Mesendoderm (in vitro differentiated cells): ENCODE measurements around the gene THAP8.

ENCODE experiments used
- DNase-seq: peaks from one replicate; pipeline ENCODE4 v3.0.0; 2013
- H2AK5ac ChIP-seq: 2 replicates; pipeline ENCODE4 v1.6.1; 2013; ENCODE audit warnings: low read length, inconsistent platforms
- H2BK120ac ChIP-seq: 2 replicates; pipeline ENCODE4 v1.6.1; 2013; ENCODE audit warnings: low read depth, mild to moderate bottlenecking, low read length, moderate library complexity, mixed read lengths
- H2BK15ac ChIP-seq: replicated peaks from 2 replicates; pipeline ENCODE4 v1.6.1; 2013; ENCODE audit warnings: low read depth, mild to moderate bottlenecking, moderate library complexity
- H2BK5ac ChIP-seq: 2 replicates; pipeline ENCODE4 v1.6.1; 2013; ENCODE audit warnings: low read length, inconsistent platforms
- H3K18ac ChIP-seq: 2 replicates; pipeline ENCODE4 v1.6.1; 2013; ENCODE audit warnings: mild to moderate bottlenecking, low read length, mixed read lengths
- H3K23ac ChIP-seq: one replicate; pipeline ENCODE4 v1.6.1; 2013; ENCODE audit warnings: low read length
- H3K27ac ChIP-seq: 2 replicates; pipeline ENCODE4 v1.5.1; 2013; ENCODE audit warnings: low read depth, mild to moderate bottlenecking, inconsistent platforms, low read length, moderate library complexity
- H3K27me3 ChIP-seq: 2 replicates; pipeline ENCODE4 v1.6.1; 2013; ENCODE audit warnings: low read length, control low read depth, mild to moderate bottlenecking, inconsistent platforms; ENCODE audit not compliant: insufficient read depth, poor library complexity
- H3K36me3 ChIP-seq: 2 replicates; pipeline ENCODE4 v1.6.1; 2013; ENCODE audit warnings: low read length, inconsistent platforms; ENCODE audit not compliant: control insufficient read depth, insufficient read depth
- H3K4ac ChIP-seq: one replicate; pipeline ENCODE4 v1.6.1; 2013; ENCODE audit warnings: low read depth, mild to moderate bottlenecking, low read length, moderate library complexity
- H3K4me1 ChIP-seq: 2 replicates; pipeline ENCODE4 v1.6.1; 2013; ENCODE audit warnings: low read depth, low read length, inconsistent platforms; ENCODE audit not compliant: control insufficient read depth
- H3K4me2 ChIP-seq: 2 replicates; pipeline ENCODE4 v1.6.1; 2013; ENCODE audit warnings: low read length
- H3K4me3 ChIP-seq: 2 replicates; pipeline ENCODE4 v1.5.1; 2013; ENCODE audit warnings: mild to moderate bottlenecking, low read length
- H3K56ac ChIP-seq: one replicate; pipeline ENCODE4 v1.6.1; 2013; ENCODE audit warnings: low read length
- H3K79me1 ChIP-seq: 2 replicates; pipeline ENCODE4 v1.6.1; 2013; ENCODE audit warnings: low read length, inconsistent platforms
- H3K79me2 ChIP-seq: 2 replicates; pipeline ENCODE4 v1.6.1; 2013; ENCODE audit warnings: mild to moderate bottlenecking, low read length; ENCODE audit not compliant: control insufficient read depth, insufficient read depth
- H3K9ac ChIP-seq: 2 replicates; pipeline ENCODE4 v1.6.1; 2013; ENCODE audit warnings: low read length, inconsistent platforms
- H4K5ac ChIP-seq: one replicate; pipeline ENCODE4 v1.6.1; 2013; ENCODE audit warnings: low read length
- H4K8ac ChIP-seq: one replicate; pipeline ENCODE4 v1.6.1; 2013; ENCODE audit warnings: low read depth, mild to moderate bottlenecking, control low read depth, low read length, moderate library complexity
- WGBS: extraction: QIAGEN DNeasy Blood & Tissue Kit; methylation state at CpG from one replicate; pipeline ENCODE4 v1.1.7; 2013; ENCODE audit warnings: low lambda C conversion rate, missing lambda C conversion rate; ENCODE audit not compliant: insufficient coverage; ENCODE audit errors: extremely low coverage; 5-methylcytosine and 5-hydroxymethylcytosine counted together

THAP8 gene

GRCh38 chr19:35993923-35994598 is 60.0 kb downstream of the THAP8 start:
- WGBS: no CpG with 5 or more reads among the region's 49 CpGs
- H3K4me3 ChIP-seq: no peak overlapping the region
- no peak overlapping the region for H3K9ac ChIP-seq
- H3K36me3 ChIP-seq: no peaks in the 10 kb centered on the region
- peak; percentile 34 for DNase-seq
- no peak overlapping the region for H3K27ac ChIP-seq
- no peaks in the 10 kb centered on the region for H3K27me3 ChIP-seq
- H2BK5ac ChIP-seq: no peak overlapping the region
- H3K18ac ChIP-seq: no peak overlapping the region
- H2BK120ac ChIP-seq: no peak overlapping the region
- no peak overlapping the region for H3K56ac ChIP-seq
- H3K4me2 ChIP-seq: no peak overlapping the region
- H3K4ac ChIP-seq: no peak overlapping the region
- no peak overlapping the region for H4K8ac ChIP-seq
- H2BK15ac ChIP-seq: no peak overlapping the region
- no peak overlapping the region for H4K5ac ChIP-seq
- peaks cover 2% of the 10 kb centered on the region for H3K4me1 ChIP-seq
- peaks cover 6% of the 10 kb centered on the region for H3K79me2 ChIP-seq
- no peak overlapping the region for H3K23ac ChIP-seq
- H2AK5ac ChIP-seq: no peak overlapping the region
- H3K79me1 ChIP-seq: peaks cover 9% of the 10 kb centered on the region

- H3K18ac ChIP-seq: no peak overlapping the region
- no CpG with 5 or more reads among the region's 8 CpGs for WGBS
These were observed 60.9 kb downstream of the THAP8 start for GRCh38 chr19:35992907-35993765.

GRCh38 chr19:35991731-35992450 is 62.2 kb downstream of the THAP8 start:
- WGBS: no CpG with 5 or more reads among the region's 7 CpGs

More at GRCh38 chr19:35992907-35993765, 60.9 kb downstream of the THAP8 start:
- H3K27ac ChIP-seq: no peak overlapping the region
- H3K4me2 ChIP-seq: no peak overlapping the region
- no peaks in the 10 kb centered on the region for H3K36me3 ChIP-seq
- no peaks in the 10 kb centered on the region for H3K27me3 ChIP-seq
- H3K4me3 ChIP-seq: no peak overlapping the region
- no peak overlapping the region for H3K4ac ChIP-seq
- H3K79me2 ChIP-seq: peaks cover 6% of the 10 kb centered on the region
- peaks cover 9% of the 10 kb centered on the region for H3K79me1 ChIP-seq
- H3K4me1 ChIP-seq: peaks cover 2% of the 10 kb centered on the region
- no peak overlapping the region for H3K23ac ChIP-seq
- no peak overlapping the region for H2BK15ac ChIP-seq
- no peak overlapping the region for H4K8ac ChIP-seq
- H2AK5ac ChIP-seq: no peak overlapping the region
- H4K5ac ChIP-seq: no peak overlapping the region
- no peak overlapping the region for H3K9ac ChIP-seq
- H3K56ac ChIP-seq: no peak overlapping the region
- no peak for DNase-seq
- no peak overlapping the region for H2BK5ac ChIP-seq
- no peak overlapping the region for H2BK120ac ChIP-seq

GRCh38 chr19:35990771-35991730 is 63.0 kb downstream of the THAP8 start:
- H3K79me2 ChIP-seq: peaks cover 1% of the 10 kb centered on the region
- H4K5ac ChIP-seq: no peak overlapping the region
- WGBS: no CpG with 5 or more reads among the region's 10 CpGs

More at GRCh38 chr19:35991731-35992450, 62.2 kb downstream of the THAP8 start:
- DNase-seq: no peak
- no peak overlapping the region for H3K4ac ChIP-seq
- H3K79me2 ChIP-seq: peaks cover 6% of the 10 kb centered on the region
- H4K8ac ChIP-seq: no peak overlapping the region
- H3K27ac ChIP-seq: no peak overlapping the region
- no peak overlapping the region for H3K56ac ChIP-seq
- H3K4me1 ChIP-seq: peaks cover 2% of the 10 kb centered on the region
- no peak overlapping the region for H3K4me3 ChIP-seq
- H2AK5ac ChIP-seq: no peak overlapping the region
- H3K27me3 ChIP-seq: no peaks in the 10 kb centered on the region
- H2BK15ac ChIP-seq: no peak overlapping the region
- no peak overlapping the region for H3K23ac ChIP-seq
- no peaks in the 10 kb centered on the region for H3K36me3 ChIP-seq
- no peak overlapping the region for H3K18ac ChIP-seq
- no peak overlapping the region for H2BK5ac ChIP-seq
- H4K5ac ChIP-seq: no peak overlapping the region
- no peak overlapping the region for H2BK120ac ChIP-seq
- H3K9ac ChIP-seq: no peak overlapping the region
- no peak overlapping the region for H3K4me2 ChIP-seq
- peaks cover 9% of the 10 kb centered on the region for H3K79me1 ChIP-seq

GRCh38 chr19:35990156-35990555 is 63.9 kb downstream of the THAP8 start:
- Histone ChIP-seq H3K27me3 (no peaks in the 10 kb centered on the region), H3K4me1 (no peaks in the 10 kb centered on the region), H3K79me1 (no peaks in the 10 kb centered on the region), H2BK15ac (no peak overlapping the region), H3K23ac (no peak overlapping the region), H2BK120ac (no peak overlapping the region), H4K8ac (no peak overlapping the region), H4K5ac (no peak overlapping the region), H2BK5ac (no peak overlapping the region), H3K36me3 (no peaks in the 10 kb centered on the region), H3K4ac (no peak overlapping the region), H3K27ac (no peak overlapping the region), H3K4me3 (no peak overlapping the region), H3K18ac (no peak overlapping the region), H2AK5ac (no peak overlapping the region), H3K56ac (no peak overlapping the region), H3K9ac (no peak overlapping the region), H3K4me2 (no peak overlapping the region), H3K79me2 (no peaks in the 10 kb centered on the region)
- DNase-seq: no peak
- no CpG with 5 or more reads among the region's 4 CpGs for WGBS

More at GRCh38 chr19:35990771-35991730, 63.0 kb downstream of the THAP8 start:
- no peak overlapping the region for H4K8ac ChIP-seq
- no peak overlapping the region for H3K9ac ChIP-seq
- H3K56ac ChIP-seq: no peak overlapping the region
- H2BK15ac ChIP-seq: no peak overlapping the region
- no peak overlapping the region for H3K23ac ChIP-seq
- DNase-seq: no peak
- peaks cover 1% of the 10 kb centered on the region for H3K4me1 ChIP-seq
- H3K36me3 ChIP-seq: no peaks in the 10 kb centered on the region
- H3K18ac ChIP-seq: no peak overlapping the region
- H3K4me3 ChIP-seq: no peak overlapping the region
- H3K4ac ChIP-seq: no peak overlapping the region
- no peak overlapping the region for H2BK120ac ChIP-seq
- no peak overlapping the region for H2BK5ac ChIP-seq
- H3K27me3 ChIP-seq: no peaks in the 10 kb centered on the region
- no peak overlapping the region for H3K27ac ChIP-seq
- H3K79me1 ChIP-seq: peaks cover 1% of the 10 kb centered on the region
- no peak overlapping the region for H3K4me2 ChIP-seq
- H2AK5ac ChIP-seq: no peak overlapping the region
